Upper lobe of left lung (tissue), 6 donors: Measurements from ENCODE around the gene LLGL1. TPM values are rescaled to one million over a fixed set of nuclear protein-coding genes. Genes with fewer than 3 reads are reported as not detected.

Experiments
- ATAC-seq, 2 donors: fragments of 200-7000 bp; cut with Tn5 transposase; one replicate each; pipeline ENCODE4 v1.9.1; 2022; ENCODE audit warnings: mild to moderate bottlenecking in 2 of 2, moderate library complexity in 2 of 2; ENCODE audit not compliant: low FRiP score in 2 of 2
- DNase-seq, 2 donors: peaks; one replicate each; pipeline ENCODE4 v3.0.0-alpha.2; 2019 to 2020
- H3K27ac ChIP-seq, 4 donors: fragments of 200-600 bp; sonication (generic); one replicate each; pipeline ENCODE4 v1.5.1; 2016 to 2019
- H3K27me3 ChIP-seq, 4 donors: fragments of 200-600 bp; sonication (generic); one replicate each; pipeline ENCODE4 v1.5.1; 2017 to 2019
- H3K36me3 ChIP-seq, 4 donors: fragments of 200-600 bp; sonication (generic); one replicate each; pipeline ENCODE4 v1.5.1; 2016 to 2019
- H3K4me1 ChIP-seq, 4 donors: fragments of 200-600 bp; sonication (generic); one replicate each; pipeline ENCODE4 v1.5.1; 2018 to 2019
- H3K4me3 ChIP-seq, 4 donors: fragments of 200-600 bp; sonication (generic); one replicate each; pipeline ENCODE4 v1.5.1; 2017 to 2019; ENCODE audit warnings: mild to moderate bottlenecking in 2 of 4, moderate library complexity in 1 of 4
- H3K9me3 ChIP-seq, 4 donors: fragments of 200-600 bp; sonication (generic); one replicate each; pipeline ENCODE4 v1.5.1; 2018 to 2019
- CTCF ChIP-seq, 6 experiments: fragments of 450-650 bp in 4 of 6; fragments of 200-600 bp in 2 of 6; sonication (generic) in 2 of 6; IDR thresholded peaks; one replicate each; pipeline ENCODE4 v1.5.1; 2016 to 2019; ENCODE audit warnings: antibody characterized with exemption in 6 of 6
- EP300 ChIP-seq, 4 donors: sonication (generic); formaldehyde crosslinking; IDR thresholded peaks; one replicate each; pipeline ENCODE4 v1.5.1; 2017; ENCODE audit warnings: antibody characterized with exemption in 4 of 4, control low read depth in 2 of 4
- POLR2A ChIP-seq, 4 donors: fragments of 450-650 bp; IDR thresholded peaks; one replicate each; pipeline ENCODE4 v1.5.1; 2016 to 2017; ENCODE audit warnings: antibody characterized with exemption in 4 of 4, mild to moderate bottlenecking in 2 of 4
- POLR2AphosphoS5 ChIP-seq, 2 donors: sonication (generic); formaldehyde crosslinking; IDR thresholded peaks; one replicate each; pipeline ENCODE4 v1.5.1; 2017; ENCODE audit warnings: antibody characterized with exemption in 2 of 2
- WGBS, 2 donors: methylation state at CpG; one replicate each; pipeline ENCODE4 v1.1.5; 2017 to 2018; 5-methylcytosine and 5-hydroxymethylcytosine counted together
- total RNA-seq, 6 donors: library from RNA; depleted of rRNA in 4 of 6; stranded (reverse); fragments of >200 nt in 4 of 6; gene quantifications; one replicate each; pipeline versions ENCODE4 v1.1.0 to v1.2.1, GENCODE V29; 2016 to 2021
- donor health status: DM: no; HTN: no; CAD: no; lungs with moderate emphysema.
- donor health status: DM: no; HTN: yes; CAD: no; lungs with severe emphysema.

LLGL1 gene
- total RNA-seq, 6 donors from 2014 or later: 9.8 to 16.4 (median 13.8) TPM

- H3K36me3 ChIP-seq: peaks cover 0 to 61% (median 28%) of the 10 kb centered on the region in 4 donors
These were observed 10.4 kb downstream of the LLGL1 start for GRCh38 chr17:18235743-18236256.

GRCh38 chr17:18236494-18236893, 11.1 kb downstream of the LLGL1 start:
- Histone ChIP-seq H3K27me3 (no peaks in the 10 kb centered on the region), H3K4me3 (no peak overlapping the region), H3K4me1 (no peaks in the 10 kb centered on the region), H3K27ac (no peak overlapping the region), H3K36me3 (peaks cover 0 to 64% (median 31%) of the 10 kb centered on the region in 4 donors), H3K9me3 (no peaks in the 10 kb centered on the region)
- ATAC-seq: no peak
- WGBS, 2 donors: 92 to 95% methylated on average over 13 to 18 of the region's 18 CpGs
- TF ChIP-seq POLR2AphosphoS5 (IDR thresholded peaks at IDR 0.05) (no peak), CTCF (IDR thresholded peaks at IDR 0.05) (no peak), EP300 (IDR thresholded peaks at IDR 0.05) (no peak), POLR2A (IDR thresholded peaks at IDR 0.05) (no peak)
- DNase-seq: no peak

More at GRCh38 chr17:18235743-18236256, 10.4 kb downstream of the LLGL1 start:
- Histone ChIP-seq H3K27ac (no peak overlapping the region), H3K4me1 (no peaks in the 10 kb centered on the region), H3K9me3 (no peaks in the 10 kb centered on the region), H3K4me3 (no peak overlapping the region), H3K27me3 (no peaks in the 10 kb centered on the region)
- WGBS, 2 donors: 77 to 87% methylated on average over 7 to 8 of the region's 14 CpGs
- TF ChIP-seq EP300 (IDR thresholded peaks at IDR 0.05) (no peak), CTCF (IDR thresholded peaks at IDR 0.05) (no peak), POLR2A (IDR thresholded peaks at IDR 0.05) (no peak), POLR2AphosphoS5 (IDR thresholded peaks at IDR 0.05) (no peak)
- ATAC-seq (no peak), DNase-seq (peak in 1 of 2 donors; percentile 71)

GRCh38 chr17:18237461-18237860, 12.0 kb downstream of the LLGL1 start:
- no peaks in the 10 kb centered on the region for H3K4me1 ChIP-seq
- DNase-seq (no peak), ATAC-seq (no peak)
- no peak overlapping the region for H3K27ac ChIP-seq
- H3K9me3 ChIP-seq: no peaks in the 10 kb centered on the region
- TF ChIP-seq CTCF (IDR thresholded peaks at IDR 0.05) (no peak), EP300 (IDR thresholded peaks at IDR 0.05) (no peak), POLR2A (IDR thresholded peaks at IDR 0.05) (no peak), POLR2AphosphoS5 (IDR thresholded peaks at IDR 0.05) (no peak)
- H3K4me3 ChIP-seq: no peak overlapping the region
- H3K36me3 ChIP-seq: peaks cover 0 to 72% (median 35%) of the 10 kb centered on the region in 4 donors
- H3K27me3 ChIP-seq: no peaks in the 10 kb centered on the region
- 93 to 99% methylated on average over 12 to 20 of the region's 20 CpGs for WGBS, 2 donors

GRCh38 chr17:18238299-18238698, 12.9 kb downstream of the LLGL1 start:
- no peak overlapping the region for H3K27ac ChIP-seq
- no peaks in the 10 kb centered on the region for H3K27me3 ChIP-seq
- H3K9me3 ChIP-seq: no peaks in the 10 kb centered on the region
- TF ChIP-seq EP300 (IDR thresholded peaks at IDR 0.05) (no peak), CTCF (IDR thresholded peaks at IDR 0.05) (no peak), POLR2A (IDR thresholded peaks at IDR 0.05) (no peak), POLR2AphosphoS5 (IDR thresholded peaks at IDR 0.05) (no peak)
- DNase-seq (peak in 1 of 2 donors; percentile 77), ATAC-seq (no peak)
- 92 to 94% methylated on average over 3 to 17 of the region's 18 CpGs for WGBS, 2 donors
- no peak overlapping the region for H3K4me3 ChIP-seq
- no peaks in the 10 kb centered on the region for H3K4me1 ChIP-seq
- peaks cover 0 to 81% (median 40%) of the 10 kb centered on the region in 4 donors for H3K36me3 ChIP-seq

- Histone ChIP-seq H3K36me3 (peaks cover 2 to 80% (median 46%) of the 10 kb centered on the region in 4 donors), H3K4me3 (no peak overlapping the region), H3K9me3 (no peaks in the 10 kb centered on the region), H3K27me3 (no peaks in the 10 kb centered on the region), H3K27ac (no peak overlapping the region), H3K4me1 (no peaks in the 10 kb centered on the region)
- TF ChIP-seq CTCF (IDR thresholded peaks at IDR 0.05) (no peak), POLR2A (IDR thresholded peaks at IDR 0.05) (no peak), POLR2AphosphoS5 (IDR thresholded peaks at IDR 0.05) (no peak), EP300 (IDR thresholded peaks at IDR 0.05) (no peak)
- ATAC-seq (no peak), DNase-seq (peak in 1 of 2 donors; percentile 84)
- WGBS, 2 donors: 93 to 96% methylated on average over 11 to 13 of the region's 19 CpGs
These were observed 15.0 kb downstream of the LLGL1 start for GRCh38 chr17:18240449-18240848.
